GM21717 (cell line): ENCODE data around the gene SYNE2.
A peak's percentile ranks its signal among the peaks of the same experiment; 100 is the strongest.

Experiments used
- ATAC-seq: cut with Tn5 transposase; IDR thresholded peaks from one replicate; pipeline ENCODE4 v1.9.1; 2021; ENCODE audit warnings: mild to moderate bottlenecking, moderate library complexity; ENCODE audit not compliant: unreplicated experiment

The SYNE2 gene

DNA sequence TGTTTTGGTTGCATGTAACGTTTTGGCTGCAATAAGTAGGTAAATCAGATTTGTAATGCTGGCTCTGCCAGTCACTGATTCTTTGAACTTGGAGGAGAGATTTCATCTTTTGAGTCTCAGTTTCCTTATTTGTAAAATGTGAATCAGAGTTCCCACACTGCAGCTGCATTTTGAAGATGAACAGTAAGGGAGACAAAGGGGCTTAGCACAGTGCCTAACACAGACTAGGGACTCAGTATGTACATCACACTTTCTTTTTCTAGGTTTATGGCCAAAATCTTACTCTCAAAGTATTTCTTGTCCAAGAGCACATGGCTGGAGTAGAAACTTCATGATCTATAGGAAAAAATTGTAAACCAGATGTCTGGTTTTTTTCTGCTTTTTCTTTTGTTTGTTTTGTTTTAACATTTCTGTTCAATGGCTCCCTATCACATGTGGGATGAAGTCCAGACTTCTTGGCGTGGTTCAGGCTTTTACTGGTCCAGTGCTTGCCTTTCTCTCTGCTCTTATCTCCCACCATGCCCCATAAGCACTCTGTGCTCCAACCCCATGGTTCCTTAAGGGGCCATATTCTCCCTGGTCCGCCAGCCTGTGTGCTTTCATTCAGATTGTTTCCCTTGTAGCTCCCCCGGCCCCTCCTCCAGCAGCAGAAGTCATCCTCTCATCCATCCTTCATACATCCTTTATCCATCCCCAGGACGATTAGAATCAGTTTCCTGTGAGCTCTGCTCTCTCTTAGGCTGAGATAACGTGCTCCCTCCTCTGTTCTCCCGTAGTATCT is 58.0 kb downstream of the SYNE2 start:
- no peak for ATAC-seq

GRCh38 chr14:63911404-63911803 is 58.6 kb downstream of the SYNE2 start:
- no peak for ATAC-seq

- no peak for ATAC-seq
Measured at GRCh38 chr14:63912286-63912685, 59.5 kb downstream of the SYNE2 start.

DNA sequence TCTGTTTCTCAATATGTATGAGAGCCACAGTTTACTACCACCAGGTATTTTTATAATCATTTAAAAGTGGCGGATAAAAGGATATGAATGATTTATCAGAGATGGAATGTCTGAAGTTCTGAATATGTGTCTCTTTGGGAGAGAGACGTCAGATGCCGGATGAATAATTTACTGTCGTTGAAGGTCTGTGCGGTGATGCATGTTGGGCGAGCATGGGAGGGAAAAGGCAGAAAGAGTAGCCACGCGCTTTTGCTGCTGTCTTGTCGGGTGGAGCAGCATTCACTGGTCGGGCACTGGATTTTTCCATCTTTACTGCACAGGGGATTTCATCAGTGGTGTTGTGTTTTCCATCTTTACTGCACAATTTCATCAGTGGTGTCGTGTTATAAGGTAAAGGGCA is 65.6 kb downstream of the SYNE2 start:
- ATAC-seq: no peak

DNA sequence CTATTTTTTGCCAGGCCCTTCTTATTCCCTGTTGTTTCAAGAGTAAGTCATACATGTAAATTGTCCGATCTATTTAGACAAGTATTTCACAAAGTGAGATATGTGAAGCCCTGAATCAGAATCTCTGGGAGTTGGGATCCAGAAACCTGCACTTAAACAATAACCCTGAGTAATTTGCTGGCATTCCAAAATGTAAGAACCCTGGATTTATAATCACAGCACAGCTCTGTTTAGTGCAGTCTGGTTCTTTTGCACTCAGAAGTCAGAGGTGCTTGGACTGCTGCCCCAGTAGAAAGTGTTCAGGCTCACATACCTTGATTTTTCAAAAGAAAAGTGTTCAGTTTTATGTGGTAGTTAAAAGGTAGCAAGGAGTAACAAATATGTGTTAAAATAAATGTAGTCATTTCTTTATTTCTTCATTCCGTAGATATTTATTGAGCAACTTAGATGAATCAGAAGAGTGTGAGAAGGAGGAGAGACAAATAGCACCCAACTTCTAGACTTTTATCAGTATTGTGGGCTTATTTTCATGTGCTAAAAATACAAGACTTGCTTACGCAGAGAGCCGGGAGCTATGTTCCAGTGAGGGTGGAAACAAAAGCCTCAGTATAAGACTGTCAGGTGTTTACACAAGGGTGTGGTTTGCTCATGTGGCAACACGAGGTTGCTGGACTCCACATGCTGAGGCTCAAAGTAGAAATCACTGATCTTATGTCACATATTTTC is 70.1 kb downstream of the SYNE2 start:
- no peak for ATAC-seq

GRCh38 chr14:63923422-63923752 is 70.6 kb downstream of the SYNE2 start:
- no peak for ATAC-seq

DNA sequence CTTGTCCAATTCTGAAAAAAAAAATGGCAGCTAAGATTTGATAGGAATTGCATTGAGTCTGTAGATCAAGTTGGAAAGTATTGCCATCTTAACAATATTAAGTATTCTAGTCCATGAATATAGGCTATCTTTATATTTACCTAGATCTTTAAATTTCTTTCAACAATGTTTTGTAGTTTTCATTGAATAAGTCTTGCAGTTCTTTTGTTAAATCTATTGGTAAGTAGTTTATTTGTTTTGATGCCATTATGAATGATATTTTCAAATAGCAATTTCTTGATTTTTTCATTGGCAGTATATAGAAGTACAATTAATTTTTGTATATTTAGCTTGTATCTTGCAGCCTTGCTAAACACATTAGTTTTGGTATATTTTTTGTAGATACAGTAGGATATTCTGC is 71.6 kb downstream of the SYNE2 start:
- ATAC-seq: no peak

- ATAC-seq: no peak
Measured at GRCh38 chr14:63926641-63927040, 73.8 kb downstream of the SYNE2 start.

DNA sequence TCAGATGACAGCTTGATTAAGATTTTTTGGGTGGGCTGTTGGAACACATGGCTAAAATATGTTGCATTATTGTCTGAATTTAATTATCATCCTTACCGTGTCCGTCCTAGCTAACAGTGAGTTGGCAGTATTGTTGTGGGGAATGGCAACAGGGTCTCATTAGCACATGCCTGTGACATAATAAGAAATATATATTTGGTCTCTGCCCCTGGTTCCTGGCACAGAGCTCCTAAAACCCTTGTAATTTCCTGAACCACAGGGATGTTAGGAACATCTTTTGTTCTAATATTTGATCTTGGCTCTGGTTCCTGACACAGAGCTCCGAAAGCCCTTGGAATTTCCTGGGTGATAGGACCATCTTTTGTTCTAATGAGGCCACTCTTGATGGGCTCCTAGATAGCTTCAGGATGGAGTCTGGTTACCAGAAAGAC is 76.0 kb downstream of the SYNE2 start:
- no peak for ATAC-seq

- no peak for ATAC-seq
Measured at GRCh38 chr14:63933110-63933509, 80.3 kb downstream of the SYNE2 start.

- no peak for ATAC-seq
Measured at GRCh38 chr14:63933711-63934110, 80.9 kb downstream of the SYNE2 start.

GRCh38 chr14:63938198-63939005 is 85.6 kb downstream of the SYNE2 start:
- ATAC-seq: peak; percentile 62

DNA sequence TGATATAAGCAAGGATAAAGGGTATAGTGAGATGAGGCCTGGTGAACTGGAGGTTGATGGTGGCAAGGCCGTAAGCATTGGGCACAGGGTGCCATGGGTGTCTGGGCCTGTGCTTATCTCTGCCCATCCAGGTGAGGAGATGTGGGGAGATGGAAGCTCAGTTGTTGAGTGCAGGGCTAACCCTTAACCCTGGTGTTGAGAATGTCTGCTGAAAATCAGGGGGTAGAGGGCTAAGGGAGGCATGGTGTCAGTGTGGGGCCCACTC is 86.1 kb downstream of the SYNE2 start:
- no peak for ATAC-seq

- ATAC-seq: no peak
Measured at GRCh38 chr14:63940387-63940786, 87.6 kb downstream of the SYNE2 start.

DNA sequence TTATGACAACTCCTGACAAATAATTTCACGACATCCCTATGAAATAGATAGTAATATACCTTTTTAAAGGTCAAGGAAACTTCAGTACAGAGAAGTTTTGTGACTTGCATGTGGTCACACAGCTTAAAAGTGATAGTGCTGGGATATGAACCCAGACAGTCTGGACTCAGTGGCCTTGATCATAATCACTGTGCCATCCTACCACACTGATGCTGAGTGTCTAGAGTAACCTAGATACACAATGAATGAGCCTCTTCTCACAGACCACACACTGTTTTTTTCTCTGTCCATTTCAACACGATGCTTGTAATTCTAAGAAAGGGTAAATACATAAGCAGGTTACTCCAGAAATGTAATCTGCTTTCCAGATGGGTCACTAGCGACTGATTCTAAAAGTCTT is 88.2 kb downstream of the SYNE2 start:
- no peak for ATAC-seq

DNA sequence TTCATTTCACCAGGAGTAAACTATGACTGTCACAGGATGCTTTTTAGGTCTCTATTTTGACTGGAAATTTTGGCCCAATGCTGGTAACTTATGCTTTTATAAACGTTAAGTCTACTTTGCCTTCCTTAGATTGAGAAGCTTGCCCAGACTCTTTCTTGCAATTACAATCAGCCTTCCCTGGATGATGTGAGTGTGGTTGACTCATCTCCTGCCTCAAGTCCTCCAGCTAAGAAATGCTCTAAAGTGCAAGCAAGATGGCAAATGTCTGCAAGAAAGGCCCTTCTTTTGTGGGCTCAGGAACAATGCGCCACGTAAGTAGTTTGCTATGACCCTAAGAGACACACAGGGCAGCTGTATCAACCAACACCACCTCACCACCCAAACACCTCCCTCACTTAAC is 96.9 kb downstream of the SYNE2 start:
- no peak for ATAC-seq

- no peak for ATAC-seq
Measured at GRCh38 chr14:63951021-63951420, 98.2 kb downstream of the SYNE2 start.

GRCh38 chr14:63951429-63951828 is 98.6 kb downstream of the SYNE2 start:
- ATAC-seq: no peak

GRCh38 chr14:63952053-63952932 is 99.5 kb downstream of the SYNE2 start:
- no peak for ATAC-seq

DNA sequence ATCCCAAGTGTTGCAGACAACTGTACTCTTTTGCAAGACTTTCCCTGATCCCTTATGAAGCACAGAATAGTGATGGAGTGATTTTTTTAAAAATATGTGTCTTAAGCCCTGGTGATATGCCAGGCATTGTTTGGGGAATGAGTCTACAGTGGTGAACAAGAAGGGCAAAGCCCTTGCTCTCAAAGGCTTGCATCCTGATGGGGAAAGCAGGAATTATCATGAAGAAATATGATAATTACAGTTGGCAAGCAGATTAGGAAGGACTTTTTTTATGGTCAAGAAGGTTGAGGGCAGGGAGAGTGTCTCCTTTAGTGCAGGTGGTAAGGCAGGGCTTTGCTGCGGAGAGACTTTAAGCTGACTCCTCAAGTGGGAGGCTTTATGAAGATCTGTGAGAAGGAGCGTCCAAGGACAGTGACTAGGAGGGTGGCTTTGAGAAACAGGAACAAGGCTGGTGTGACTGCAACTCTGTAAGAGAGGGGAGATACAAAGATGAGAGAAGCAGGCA is 100.2 kb downstream of the SYNE2 start:
- no peak for ATAC-seq

GRCh38 chr14:63956326-63956725 is 103.5 kb downstream of the SYNE2 start:
- no peak for ATAC-seq
